Measurements from ENCODE around the gene FSIP1.
A peak's percentile ranks its signal among the peaks of the same experiment; 100 is the strongest.

FSIP1 gene

GRCh38 chr15:39582286-39582976 is 200.2 kb downstream of the FSIP1 start:
- DNase-seq (no peak), ATAC-seq (no peak)

- DNase-seq (no peak), ATAC-seq (no peak)
Observed at GRCh38 chr15:39581793-39582285, 200.8 kb downstream of the FSIP1 start.

- DNase-seq, result no peak
- peak; percentile 17 for ATAC-seq
Observed at GRCh38 chr15:39581242-39581792, 201.3 kb downstream of the FSIP1 start.

GRCh38 chr15:39580485-39581241 is 202.0 kb downstream of the FSIP1 start, which contains the start of gene THBS1:
Gene THBS1 (plus strand): TSS chr15:39581079. CDS start chr15:39581858, 779 bp downstream.
- peak; percentile 63 for DNase-seq
- ATAC-seq, result peak; percentile 28

- ATAC-seq (peak; percentile 87), DNase-seq (peak; percentile 93)
Observed at GRCh38 chr15:39580117-39580484, 202.5 kb downstream of the FSIP1 start.

GRCh38 chr15:39579487-39580116 is 203.0 kb downstream of the FSIP1 start:
- ATAC-seq (no peak), DNase-seq (no peak)

GRCh38 chr15:39578851-39579486 is 203.7 kb downstream of the FSIP1 start:
- no peak for ATAC-seq
- DNase-seq, result no peak

- DNase-seq (no peak), ATAC-seq (no peak)
Observed at GRCh38 chr15:39575180-39575579, 207.5 kb downstream of the FSIP1 start.

GRCh38 chr15:39574427-39574826 is 208.2 kb downstream of the FSIP1 start:
- ATAC-seq (no peak), DNase-seq (no peak)

- DNase-seq (no peak), ATAC-seq (no peak)
Observed at GRCh38 chr15:39573844-39574243, 208.8 kb downstream of the FSIP1 start.

GRCh38 chr15:39573287-39573686 is 209.4 kb downstream of the FSIP1 start:
- DNase-seq, result no peak
- ATAC-seq, result no peak

- DNase-seq (no peak), ATAC-seq (no peak)
Observed at GRCh38 chr15:39565851-39566250, 216.8 kb downstream of the FSIP1 start.

GRCh38 chr15:39564972-39565665 is 217.5 kb downstream of the FSIP1 start:
- DNase-seq, result no peak
- ATAC-seq, result no peak

- ATAC-seq, result no peak
Observed at GRCh38 chr15:39558421-39558820, 224.2 kb downstream of the FSIP1 start.

GRCh38 chr15:39556461-39556860 is 226.2 kb downstream of the FSIP1 start:
- no peak for ATAC-seq

More at GRCh38 chr15:39558421-39558820, 224.2 kb downstream of the FSIP1 start:
- no peak for DNase-seq

GRCh38 chr15:39555885-39556284 is 226.8 kb downstream of the FSIP1 start:
- DNase-seq, result no peak
- ATAC-seq, result no peak

More at GRCh38 chr15:39556461-39556860, 226.2 kb downstream of the FSIP1 start:
- DNase-seq, result no peak

- no peak for ATAC-seq
- no peak for DNase-seq
Observed at GRCh38 chr15:39554746-39555387, 227.8 kb downstream of the FSIP1 start.

GRCh38 chr15:39553947-39554693 is 228.5 kb downstream of the FSIP1 start:
- ATAC-seq (no peak), DNase-seq (no peak)

GRCh38 chr15:39552556-39552955 is 230.1 kb downstream of the FSIP1 start:
- no peak for ATAC-seq
- DNase-seq, result no peak

GRCh38 chr15:39551476-39551875 is 231.2 kb downstream of the FSIP1 start:
- DNase-seq (no peak), ATAC-seq (no peak)
